Effector CD4-positive, alpha-beta T cell (primary cell): ENCODE measurements around the gene ANAPC1.
"Not testable (repeated sequence)": the region's sequence is repeated elsewhere in the genome, so short reads cannot be mapped to it uniquely, and the experiment has no call there.

Experiments used
- DNase-seq: peaks from one replicate; pipeline ENCODE4 v3.0.0-alpha.2; 2020

The ANAPC1 gene

DNA sequence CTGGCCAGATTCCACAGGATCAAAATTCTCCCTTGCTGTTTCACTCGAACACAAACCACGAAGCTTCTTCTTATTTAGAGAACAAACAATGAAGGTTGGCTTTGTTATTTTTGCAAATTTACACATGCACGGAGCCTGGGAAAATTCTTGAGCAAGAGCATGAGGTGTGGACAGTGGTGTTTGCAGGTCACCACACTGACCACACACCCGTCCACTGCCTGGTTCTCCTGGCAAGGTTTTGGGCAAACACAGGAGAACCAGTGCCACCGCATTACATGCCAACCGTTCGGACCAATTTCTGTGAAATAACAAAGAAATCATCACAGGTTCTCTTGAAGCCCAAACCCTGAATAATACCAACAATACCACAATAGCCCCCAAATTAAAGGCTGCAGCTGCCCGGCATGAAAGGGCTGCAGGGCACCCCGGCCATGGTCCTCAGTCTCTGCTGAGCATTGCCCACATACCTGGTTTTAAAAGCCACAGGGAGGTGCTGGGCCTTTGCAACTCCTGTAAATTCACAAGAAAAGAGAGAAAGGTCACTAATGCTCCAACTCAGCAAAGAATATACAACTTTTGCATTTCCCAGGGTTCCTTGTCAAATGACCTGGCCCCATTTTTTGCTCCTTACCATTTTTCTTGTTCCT lies 154.1 kb downstream of the ANAPC1 start:
- not testable (repeated sequence) for DNase-seq

DNA sequence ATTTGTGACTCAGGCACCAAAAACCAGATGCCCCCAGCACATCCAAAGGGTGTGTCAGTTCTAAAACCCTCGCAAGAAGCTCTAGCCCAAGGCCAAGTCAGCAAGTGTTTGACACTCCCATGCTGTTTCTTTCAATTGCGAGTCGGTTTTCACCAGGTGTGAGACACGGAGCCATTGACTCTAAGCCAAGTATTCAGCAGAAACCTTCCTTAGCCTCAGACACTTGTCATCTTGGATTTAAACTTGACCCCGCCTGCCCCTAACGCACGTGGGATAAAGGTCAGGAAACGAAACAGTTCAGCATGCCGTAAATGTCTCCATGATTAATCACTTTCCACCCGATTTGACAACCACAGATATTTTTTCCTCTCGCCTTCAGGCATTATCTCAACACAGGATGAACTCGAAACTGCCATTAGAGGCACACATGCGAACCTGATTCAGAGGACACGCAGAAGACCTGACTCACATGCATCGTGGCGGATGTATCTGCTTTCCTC lies 156.3 kb downstream of the ANAPC1 start:
- not testable (repeated sequence) for DNase-seq

DNA sequence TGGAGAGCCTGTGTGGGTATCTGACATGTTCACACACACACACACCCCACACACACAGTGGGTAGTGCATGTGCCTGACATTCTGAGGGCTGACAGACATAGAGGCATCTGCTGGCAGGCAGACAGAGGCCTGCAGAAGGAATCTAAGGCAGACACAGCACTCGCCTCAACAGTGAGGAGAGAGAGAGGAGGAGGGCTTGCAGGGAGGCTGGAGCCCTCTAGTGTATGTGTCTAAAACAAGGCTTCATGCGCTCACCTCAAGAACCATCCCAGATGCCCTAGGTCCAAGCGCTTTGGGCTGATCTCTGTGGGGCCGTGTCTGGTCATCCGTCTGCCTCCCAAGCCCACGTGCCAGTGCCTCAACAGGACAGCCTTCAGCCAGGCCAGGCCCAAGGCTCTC lies 158.3 kb downstream of the ANAPC1 start:
- not testable (repeated sequence) for DNase-seq

DNA sequence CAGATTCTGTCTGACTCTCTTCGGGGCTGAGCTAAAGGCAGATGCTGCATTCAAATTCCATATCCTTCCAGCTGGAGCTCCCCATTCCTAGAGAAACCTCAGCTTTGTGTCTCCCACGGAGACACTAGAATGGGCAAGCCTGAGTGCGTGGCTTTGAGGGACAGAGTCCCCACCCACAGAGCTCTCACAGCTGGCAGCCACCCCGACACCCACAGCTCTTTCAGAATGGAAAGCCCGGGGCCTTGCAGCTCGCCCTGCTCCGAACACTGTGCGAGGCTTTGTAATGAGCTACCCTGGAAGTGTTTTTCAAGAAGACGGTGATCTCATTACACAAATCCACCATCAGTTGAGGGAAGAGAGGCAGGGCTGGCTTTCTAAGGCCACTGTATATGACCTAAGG lies 164.4 kb downstream of the ANAPC1 start:
- DNase-seq, result not testable (repeated sequence)
